GM21528 (cell line): Measurements from ENCODE around the gene PHACTR4.
"Not testable (repeated sequence)": the region's sequence is repeated elsewhere in the genome, so short reads cannot be mapped to it uniquely, and the experiment has no call there.

ENCODE experiments used
- ATAC-seq: cut with Tn5 transposase; IDR thresholded peaks from one replicate; pipeline ENCODE4 v1.9.1; 2021; ENCODE audit warnings: mild to moderate bottlenecking, moderate library complexity; ENCODE audit not compliant: unreplicated experiment, low FRiP score

PHACTR4 gene

DNA sequence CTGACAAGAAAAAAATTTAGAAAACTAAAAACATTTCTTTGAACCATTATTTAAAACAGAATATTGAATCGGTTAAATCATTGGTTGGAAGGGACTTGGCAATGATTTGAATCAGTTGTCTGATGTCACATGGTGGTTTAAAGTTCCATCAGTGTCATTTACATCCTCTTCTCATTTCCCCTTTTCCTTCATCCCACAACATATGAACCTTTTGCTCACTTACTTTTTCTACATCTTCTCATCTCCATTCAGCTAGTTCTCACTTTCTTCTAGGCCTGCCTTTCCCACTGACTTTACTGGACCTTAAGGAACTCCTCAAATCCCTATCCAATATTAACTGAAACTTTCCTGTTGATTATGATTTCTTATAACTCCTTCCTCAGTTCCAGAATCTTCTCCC is 58.5 kb downstream of the PHACTR4 start:
- no peak for ATAC-seq

DNA sequence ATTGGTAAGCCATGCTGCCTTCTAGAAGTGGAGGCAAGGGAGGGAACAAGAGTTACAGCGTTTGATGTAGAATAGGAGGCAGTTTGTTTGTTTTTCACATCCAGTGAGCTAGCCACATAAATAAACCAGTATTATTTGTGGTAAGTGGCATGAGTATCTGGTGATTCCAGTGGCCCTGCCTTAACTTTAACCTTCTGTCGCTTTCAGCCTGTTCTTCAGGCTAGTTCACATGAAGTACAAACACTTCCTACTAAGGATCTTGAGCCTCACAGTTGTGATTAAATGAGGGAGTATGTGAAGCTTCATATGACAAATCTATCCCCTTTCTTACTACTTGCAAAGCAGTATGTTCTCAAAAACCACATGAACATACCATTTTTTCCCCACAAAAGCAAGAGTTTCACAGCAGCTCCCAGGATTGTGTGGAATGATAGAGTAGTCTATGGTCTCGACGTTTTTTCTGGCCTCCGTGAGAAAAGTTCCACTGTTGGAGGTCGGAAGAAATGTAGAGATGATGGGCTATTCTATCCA is 59.5 kb downstream of the PHACTR4 start:
- ATAC-seq: no peak

DNA sequence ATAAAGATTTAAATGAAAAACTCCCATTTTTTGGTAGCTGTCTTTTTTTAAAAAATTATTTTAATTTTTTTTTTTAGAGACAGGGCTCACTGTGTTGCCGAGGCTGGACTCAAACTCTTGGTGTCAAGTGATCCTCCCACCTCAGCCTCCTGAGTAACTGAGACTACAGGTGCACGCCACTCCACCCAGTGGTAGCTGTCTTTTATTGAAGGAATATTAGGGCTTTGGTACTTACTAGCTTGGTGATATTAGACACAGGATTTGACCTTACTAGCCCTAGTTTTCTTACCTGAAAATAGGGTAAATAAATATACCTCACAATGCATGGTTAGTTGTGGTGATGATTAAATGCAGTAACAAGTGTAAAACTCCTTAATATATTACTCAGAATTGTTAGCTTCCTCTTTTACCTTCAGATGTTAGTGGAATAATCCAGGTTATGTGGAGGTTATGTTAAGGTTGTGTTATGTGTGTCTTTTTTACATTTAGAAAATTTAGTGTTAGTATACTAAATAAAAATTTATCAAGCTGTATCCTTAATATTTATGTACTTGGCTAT is 66.8 kb downstream of the PHACTR4 start:
- no peak for ATAC-seq

DNA sequence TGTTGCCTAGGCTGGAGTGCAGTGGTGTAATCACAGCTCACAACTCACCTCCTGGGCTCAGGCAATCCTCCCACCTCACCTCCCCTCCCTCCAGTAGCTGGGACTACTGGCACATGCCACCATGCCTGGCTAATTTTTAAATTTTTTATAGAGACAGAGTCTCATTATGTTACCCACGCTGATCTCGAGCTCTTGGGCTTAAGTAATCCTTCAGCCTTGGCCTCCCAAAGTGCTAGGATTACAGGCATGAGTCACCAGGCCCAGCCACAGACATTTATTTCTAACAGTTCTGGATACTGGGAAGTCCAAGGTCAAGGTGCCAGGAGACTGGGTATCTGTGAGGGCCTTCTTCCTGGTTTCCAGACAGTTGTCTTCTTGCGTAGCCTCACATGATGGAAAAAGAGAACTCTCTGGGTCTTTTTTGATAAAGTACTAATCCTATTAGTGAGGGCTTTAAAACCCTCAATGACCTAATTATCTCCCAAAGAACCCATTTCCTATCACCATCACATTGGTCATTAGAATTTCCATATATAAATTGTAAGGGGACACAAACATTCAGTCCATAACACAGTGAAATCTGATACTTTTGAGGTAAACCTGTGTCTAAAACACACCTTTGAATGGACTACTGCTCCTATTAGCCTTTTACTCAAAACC is 67.9 kb downstream of the PHACTR4 start:
- ATAC-seq: no peak

DNA sequence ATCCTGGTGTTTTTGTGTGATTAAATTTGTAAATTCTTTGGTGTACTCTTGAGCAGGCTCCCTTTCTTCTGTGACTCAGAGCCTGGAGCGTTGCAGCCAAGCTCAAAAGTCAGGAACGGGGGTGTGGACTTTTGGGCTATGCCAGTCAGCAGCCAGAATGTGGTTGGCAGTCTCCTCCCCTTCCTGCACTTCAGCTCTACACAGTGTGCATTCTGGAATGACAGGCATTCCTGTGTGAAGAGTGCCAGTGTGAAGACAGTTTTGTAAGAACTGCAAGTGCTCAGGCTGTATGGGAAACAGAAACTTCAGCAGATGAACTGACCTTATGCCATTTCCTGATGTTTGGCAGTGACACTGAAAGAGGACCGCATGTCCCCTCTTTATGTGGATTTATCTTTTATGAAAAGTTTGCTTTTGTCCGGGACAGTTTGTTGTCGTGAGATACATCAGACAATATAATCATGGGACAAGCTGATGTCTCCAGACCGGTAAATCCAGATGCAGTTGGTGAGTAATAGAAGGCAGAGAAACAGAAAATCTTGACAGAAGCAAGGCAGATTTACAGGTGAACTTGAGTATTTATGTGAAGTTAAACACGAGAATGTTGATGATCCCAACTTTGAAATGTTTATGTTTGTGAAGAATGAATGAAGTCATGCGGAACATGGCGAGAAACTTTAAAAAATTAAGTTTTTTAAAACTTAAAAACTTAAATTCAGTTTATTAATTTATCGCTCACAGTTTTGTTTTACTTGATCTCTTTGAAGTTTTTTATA is 68.6 kb downstream of the PHACTR4 start:
- ATAC-seq: no peak

DNA sequence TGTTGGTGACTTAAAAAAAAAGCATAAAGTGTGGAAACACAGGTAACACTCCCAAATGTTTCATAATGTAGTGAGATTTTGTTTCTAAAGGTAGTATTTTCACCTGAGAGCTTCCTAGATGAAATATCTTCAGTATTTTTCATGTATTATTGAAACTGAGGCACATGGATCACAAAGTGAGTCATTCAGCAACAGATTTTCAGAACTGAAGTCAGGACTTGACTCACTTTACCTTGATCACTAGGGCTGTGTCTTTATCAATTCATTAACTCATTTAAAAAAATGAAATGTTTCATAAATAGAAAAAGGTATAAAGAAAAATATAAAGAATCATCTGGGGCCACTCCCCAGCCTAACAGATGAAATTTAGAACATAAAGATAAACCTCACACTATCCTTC is 69.8 kb downstream of the PHACTR4 start:
- no peak for ATAC-seq

DNA sequence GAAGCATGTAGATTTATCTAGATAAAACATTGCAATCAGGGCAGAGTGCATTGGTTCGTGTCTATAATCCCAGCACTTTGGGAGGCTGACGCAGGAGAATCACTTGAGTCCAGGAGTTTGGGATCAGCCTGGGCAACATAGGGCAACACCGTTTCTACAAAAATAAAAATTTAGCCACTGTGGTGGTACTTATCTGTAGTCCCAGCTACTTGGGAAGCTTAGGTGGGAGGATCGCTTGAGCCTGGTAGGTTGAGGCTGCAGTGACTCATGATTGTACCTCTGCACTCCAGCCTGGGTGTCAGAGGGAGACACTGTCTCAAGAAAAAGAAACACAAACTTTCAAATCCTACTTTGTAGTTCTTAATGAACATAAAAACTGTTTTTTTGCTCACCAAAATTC is 72.1 kb downstream of the PHACTR4 start:
- no peak for ATAC-seq

DNA sequence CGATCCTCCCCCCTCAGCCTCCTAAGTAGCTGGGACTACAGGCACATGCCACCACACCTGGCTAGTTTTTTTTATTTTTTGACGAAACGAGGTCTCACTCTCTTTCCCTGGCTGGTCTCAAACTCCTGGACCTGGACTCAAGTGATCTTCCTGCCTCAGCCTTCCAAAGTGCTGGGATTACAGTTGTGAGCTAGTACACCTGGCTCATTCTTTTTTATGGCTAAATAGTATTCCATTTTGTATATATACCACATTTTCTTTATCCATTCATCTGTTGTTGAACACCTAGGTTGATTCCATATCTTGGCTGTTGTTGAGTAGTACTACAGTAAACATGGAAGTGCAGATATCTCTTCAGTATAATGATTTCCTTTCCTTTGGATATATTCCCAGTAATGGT is 74.0 kb downstream of the PHACTR4 start:
- no peak for ATAC-seq

DNA sequence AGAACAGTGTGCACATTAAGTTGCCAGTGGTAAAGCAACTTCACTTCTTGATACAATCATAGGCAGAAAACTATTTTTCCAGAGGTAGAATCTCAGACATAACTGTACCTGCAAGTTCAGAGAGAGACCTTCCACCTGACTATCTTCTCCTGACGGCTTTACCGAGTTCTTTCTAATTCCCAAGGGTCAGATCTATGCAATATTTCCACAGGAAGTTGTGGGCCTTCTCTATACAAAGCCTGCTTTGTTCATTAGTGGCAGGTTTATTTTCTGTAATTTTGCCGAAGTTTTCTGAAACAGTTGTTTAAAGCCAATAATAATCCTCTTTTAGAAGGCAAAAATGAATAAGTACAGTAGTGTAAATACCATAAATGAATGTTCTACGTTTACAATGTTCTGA is 78.1 kb downstream of the PHACTR4 start:
- no peak for ATAC-seq

DNA sequence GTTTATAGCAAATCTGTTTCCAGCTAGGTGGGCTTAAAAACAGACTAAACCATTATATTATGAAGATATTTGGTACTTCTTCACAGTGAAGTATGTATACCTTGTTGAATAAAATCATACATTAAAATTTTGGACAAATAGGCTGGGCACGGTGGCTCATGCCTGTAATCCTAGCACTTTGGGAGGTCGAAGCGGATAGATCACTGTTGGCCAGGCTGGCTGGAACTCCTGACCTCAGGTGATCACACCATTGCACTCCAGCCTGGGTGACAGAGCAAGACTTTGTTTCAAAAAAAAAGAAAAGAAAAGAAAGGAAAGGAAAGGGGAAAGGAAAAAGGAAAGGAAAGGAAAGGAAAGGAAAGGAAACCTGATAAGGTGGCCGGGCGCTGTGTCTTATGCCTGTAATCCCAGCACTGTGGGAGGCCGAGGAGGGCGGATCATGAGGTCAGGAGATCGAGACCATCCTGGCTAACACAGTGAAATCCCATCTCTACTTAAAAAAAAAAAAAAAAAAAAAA is 78.6 kb downstream of the PHACTR4 start:
- not testable (repeated sequence) for ATAC-seq

DNA sequence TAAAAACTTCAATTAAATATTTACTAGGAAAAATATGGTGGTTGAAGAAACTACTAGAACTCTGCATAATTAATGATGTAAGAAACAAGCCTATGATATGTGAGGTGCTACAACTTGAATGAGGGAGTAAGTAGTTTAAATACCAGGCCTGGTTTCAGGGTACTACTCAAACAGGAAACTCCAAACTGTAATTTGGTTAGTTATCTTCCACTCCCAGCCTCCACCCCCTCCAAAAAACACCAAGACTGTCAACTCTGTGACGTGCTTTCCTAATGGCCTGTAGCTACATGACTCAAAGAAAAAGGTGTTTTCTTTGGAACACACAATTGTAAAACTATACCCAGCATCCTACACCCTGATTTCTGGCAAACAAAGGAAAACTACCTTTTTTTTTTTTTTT is 80.4 kb downstream of the PHACTR4 start:
- no peak for ATAC-seq

DNA sequence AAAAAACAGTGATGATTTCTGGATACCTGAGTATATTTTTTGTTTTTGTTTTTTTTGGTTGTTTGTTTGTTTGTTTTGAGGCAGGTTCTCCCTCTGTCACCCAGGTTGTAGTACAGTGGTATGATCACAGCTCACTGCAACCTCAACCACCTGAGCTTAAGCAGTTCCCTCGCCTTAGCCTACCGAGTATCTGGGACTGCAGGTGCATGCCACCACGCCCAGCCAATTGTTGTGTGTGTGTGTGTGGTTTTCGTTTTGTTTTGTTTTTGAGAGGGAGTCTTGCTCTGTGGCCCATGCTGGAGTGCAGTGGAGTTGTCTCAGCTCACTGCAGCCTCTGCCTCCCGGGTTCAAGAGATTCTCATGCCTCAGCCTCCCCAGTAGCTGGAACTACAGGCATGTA is 81.0 kb downstream of the PHACTR4 start:
- ATAC-seq: no peak

DNA sequence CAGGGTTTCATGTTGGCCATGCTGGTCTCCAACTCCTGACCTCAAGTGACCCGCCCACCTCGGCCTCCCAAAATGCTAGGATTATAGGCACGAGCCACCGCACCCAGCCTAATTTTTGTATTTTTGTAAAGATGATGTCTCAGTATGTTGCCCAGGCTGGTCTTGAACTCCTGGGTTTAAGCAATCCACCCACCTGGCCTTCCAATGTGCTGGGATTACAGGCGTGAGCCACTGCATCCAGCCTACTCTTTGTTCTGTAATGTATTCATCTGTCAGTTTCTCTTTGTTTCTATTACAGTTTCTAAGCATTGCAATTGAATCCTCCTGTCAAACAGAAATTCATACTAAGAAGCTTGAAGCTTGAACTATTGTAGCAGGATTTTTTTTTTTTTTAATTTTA is 81.5 kb downstream of the PHACTR4 start:
- ATAC-seq: no peak

DNA sequence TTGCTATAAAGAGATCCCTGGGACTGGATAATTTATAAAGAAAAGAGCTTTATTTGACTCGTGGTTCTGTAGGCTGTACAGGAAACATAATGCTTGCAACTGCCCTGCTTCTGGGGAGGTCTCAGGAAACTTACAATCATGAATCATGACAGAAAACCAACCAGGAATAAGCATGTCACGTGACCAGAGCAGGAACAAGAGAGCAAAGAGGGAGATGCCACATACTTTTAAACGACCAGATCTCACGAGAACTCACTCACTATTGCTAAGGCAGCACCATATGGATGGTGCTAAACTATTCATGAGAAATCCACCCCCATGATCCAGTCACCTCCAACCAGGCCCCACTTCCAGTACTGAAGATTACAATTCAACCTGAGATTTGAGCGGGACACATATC is 86.5 kb downstream of the PHACTR4 start:
- ATAC-seq: no peak

DNA sequence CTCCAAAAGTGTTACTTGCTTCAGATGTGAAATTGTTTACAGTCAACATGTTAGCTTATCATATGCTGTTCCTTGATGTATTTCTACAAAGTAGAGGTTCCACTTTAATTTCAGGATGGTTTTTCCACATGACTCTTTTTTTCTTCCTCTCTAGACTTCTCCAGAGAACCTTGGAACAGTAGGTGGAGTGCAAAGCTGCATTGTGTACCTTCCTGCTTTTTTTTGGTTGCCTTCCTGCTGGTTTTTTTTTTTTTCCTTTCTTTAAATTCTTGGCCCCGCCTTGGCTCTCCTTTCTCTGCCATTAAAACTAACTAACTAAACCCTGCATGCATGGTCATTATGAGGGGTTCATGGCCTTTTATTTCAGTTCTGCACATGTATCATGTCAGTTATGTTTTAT is 88.1 kb downstream of the PHACTR4 start:
- ATAC-seq: no peak

DNA sequence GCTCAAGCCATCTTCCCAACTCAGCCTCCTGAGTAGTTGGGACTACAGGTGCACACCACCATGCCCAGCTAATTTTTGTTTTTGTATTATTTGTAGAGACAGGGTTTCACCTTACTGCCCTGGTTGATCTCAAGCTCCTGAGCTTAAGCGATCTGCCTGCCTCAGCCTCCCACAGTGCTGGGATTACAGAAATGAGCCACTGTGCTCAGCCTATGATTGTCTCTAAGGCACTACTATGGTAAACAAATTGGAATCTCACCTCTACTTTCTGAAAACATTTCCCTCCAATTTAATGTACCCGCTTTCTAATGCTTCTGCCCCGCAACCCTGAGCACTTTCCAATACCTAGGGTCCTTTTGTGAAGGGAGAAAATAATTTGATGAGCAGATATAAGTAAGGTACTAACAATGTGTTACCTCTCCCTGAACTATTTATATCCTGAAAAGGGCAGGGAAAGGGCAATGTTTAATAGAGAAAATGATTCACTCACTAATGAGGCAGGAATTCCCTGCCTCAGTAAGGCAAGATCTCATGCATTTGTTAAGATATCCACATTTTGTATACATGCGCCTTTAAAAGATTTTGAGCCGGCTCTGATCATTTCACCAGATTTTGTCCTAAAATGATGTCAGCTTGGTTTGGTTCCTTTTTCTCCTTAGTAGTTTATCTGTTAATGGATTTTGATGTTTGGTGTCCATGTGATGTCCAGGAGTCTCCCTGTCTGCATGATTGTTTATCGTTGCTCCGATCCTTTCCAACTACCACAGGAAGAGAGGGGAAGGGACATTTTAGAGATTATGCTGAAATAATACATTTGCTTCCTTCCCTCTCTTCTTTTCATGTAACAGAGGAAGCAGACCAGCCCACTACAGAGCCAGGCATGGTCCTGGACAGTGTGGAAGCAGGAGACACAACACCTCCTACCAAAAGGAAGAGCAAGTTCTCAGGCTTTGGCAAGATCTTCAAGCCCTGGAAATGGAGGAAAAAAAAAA is 89.0 kb downstream of the PHACTR4 start:
- ATAC-seq: no peak

DNA sequence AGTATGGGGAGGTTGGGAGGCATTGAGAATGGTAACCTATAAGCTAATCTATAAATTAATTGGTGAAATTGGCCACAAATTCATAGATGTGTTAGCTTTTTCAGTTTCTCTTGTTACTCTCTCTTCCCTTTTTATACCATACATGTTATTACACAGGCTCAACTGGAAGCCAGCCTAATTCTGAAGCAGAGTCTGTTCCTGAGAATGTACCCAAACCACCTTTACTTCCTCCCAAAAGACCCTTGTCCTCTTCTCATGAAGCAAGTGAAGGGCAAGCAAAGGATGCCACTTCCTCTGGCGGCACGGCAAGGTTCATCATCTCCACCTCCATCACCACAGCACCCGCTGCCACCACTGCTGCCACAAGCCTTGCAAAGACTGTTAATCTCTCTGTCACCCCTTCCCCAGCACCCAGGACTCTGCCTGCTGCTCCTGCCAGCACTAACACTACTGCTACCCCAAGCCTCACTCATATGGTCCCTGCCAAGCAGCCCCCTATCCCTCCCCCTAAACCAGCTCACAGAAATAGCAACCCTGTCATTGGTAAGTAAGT is 96.8 kb downstream of the PHACTR4 start:
- no peak for ATAC-seq

DNA sequence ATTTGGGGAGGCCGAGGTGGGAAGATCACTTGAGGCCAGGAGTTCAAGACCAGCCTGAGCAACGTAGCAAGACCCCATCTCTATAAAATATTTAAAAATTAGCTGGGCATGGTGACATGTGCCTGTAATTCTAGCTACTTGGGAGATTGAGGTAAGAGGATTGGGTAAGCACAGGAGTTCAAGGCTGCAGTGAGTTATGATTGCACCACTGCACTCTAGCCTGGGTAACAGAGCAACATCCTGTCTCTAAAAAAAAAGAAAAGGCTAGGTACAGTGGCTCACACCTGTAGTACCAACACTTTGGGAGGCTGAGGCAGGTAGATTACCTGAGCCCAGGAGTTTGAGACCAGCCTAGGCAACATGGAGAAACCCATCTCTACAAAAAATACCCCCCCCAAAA is 100.6 kb downstream of the PHACTR4 start:
- ATAC-seq: no peak

DNA sequence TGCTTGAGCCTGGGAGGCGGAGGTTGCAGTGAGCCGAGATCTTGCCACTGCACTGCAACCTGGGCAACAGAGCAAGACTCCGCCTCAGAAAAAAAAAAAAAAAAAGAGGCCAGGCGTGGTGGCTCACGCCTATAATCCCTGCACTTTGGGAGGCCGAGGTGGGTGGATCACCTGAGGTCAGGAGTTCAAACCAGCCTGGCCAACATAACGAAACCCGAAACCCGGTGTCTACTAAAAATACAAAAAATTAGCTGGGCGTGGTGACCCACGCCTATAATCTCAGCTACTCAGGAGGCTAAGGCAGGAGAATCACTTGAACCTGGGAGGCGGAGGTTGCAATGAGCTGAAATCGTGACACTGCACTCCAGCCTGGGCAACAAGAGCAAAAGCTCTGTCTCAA is 110.0 kb downstream of the PHACTR4 start:
- not testable (repeated sequence) for ATAC-seq

DNA sequence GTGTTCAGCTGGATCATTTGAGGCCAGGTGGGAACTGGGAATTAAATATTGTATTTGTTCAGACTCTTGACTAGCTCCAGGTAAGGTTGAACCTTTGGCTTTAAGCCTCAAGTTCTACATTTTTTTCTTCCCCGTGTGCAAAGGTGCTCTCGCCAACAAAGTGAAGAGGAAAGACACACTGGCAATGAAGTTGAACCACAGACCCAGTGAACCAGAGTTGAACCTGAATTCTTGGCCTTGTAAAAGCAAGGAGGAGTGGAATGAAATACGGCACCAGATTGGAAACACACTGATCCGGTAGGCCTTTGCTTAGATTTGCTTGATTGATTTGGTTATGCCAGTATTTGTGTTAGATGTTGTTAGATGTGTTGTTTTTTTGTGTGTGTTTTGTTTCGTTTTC is 110.8 kb downstream of the PHACTR4 start:
- no peak for ATAC-seq
